SU-DHL-6 (cell line): ENCODE data around the gene ERMP1.

ENCODE experiments used
- CTCF ChIP-seq: fragments of 200-600 bp; sonication (generic); IDR thresholded peaks from one replicate; pipeline ENCODE4 v1.5.1; 2017; ENCODE audit warnings: antibody characterized with exemption, mild to moderate bottlenecking, low read length, moderate library complexity; ENCODE audit not compliant: insufficient read depth, poor library complexity, severe bottlenecking
- EZH2phosphoT487 ChIP-seq: fragments of 200-600 bp; sonication (generic), shearing (Covaris generic); conservative IDR thresholded peaks from 2 replicates; pipeline ENCODE4 v1.6.1; 2018; ENCODE audit warnings: mild to moderate bottlenecking, antibody characterized with exemption, low read length, moderate library complexity, mixed read lengths

- no peak for TF ChIP-seq CTCF
- TF ChIP-seq EZH2phosphoT487, result no peak
Measured at GRCh38 chr9:5790923-5791322, 42.0 kb downstream of the ERMP1 start.
